Astrocyte of the spinal cord (primary cell): ENCODE results near the gene CCDC81.

Experiments
- DNase-seq: peaks from one replicate; pipeline ENCODE4 v3.0.0; 2011; ENCODE audit warnings: low read depth, low spot score
- H3K4me3 ChIP-seq: 2 replicates; pipeline ENCODE4 v1.5.1; 2011; ENCODE audit warnings: low read depth, mild to moderate bottlenecking, low read length, moderate library complexity
- CTCF ChIP-seq: IDR thresholded peaks from 2 replicates; pipeline ENCODE4 v1.5.1; 2012; ENCODE audit warnings: low read depth, mild to moderate bottlenecking, low read length, inconsistent platforms
- in situ Hi-C: cut with HindIII; loops from 2 replicates; pipeline ENCODE4 v1.10.0; 2017; ENCODE audit warnings: low sequenced_read_pairs

CCDC81 gene

GRCh38 chr11:86464509-86465221, 90.0 kb downstream of the CCDC81 start:
- no peak overlapping the region for H3K4me3 ChIP-seq
- TF ChIP-seq CTCF = no peak
- no peak for DNase-seq
- in situ Hi-C loops = no loop called here

- no peak for DNase-seq
- no peak overlapping the region for H3K4me3 ChIP-seq
- TF ChIP-seq CTCF = no peak
- in situ Hi-C loops = no loop called here
These were observed 93.5 kb downstream of the CCDC81 start for GRCh38 chr11:86468169-86468568.

- in situ Hi-C loops = no loop called here
- no peak for DNase-seq
- no peak overlapping the region for H3K4me3 ChIP-seq
- no peak for TF ChIP-seq CTCF
These were observed 95.1 kb downstream of the CCDC81 start for GRCh38 chr11:86469491-86470388.
